Activated naive CD4-positive, alpha-beta T cell treated with anti-CD3 and anti-CD28 coated beads for 36 hours (primary cell): ENCODE measurements around the gene EHHADH. TPM values are rescaled to one million over a fixed set of nuclear protein-coding genes. Genes with fewer than 3 reads are reported as not detected.
"Not testable (repeated sequence)": the region's sequence is repeated elsewhere in the genome, so short reads cannot be mapped to it uniquely, and the experiment has no call there.

ENCODE experiments used
- CTCF ChIA-PET: fragments of 350-600 bp; sonication (Branson Sonifier 250); formaldehyde crosslinking; loops from one replicate; lab custom pipeline; 2021; ENCODE audit warnings: antibody characterized with exemption; lab: Charles Lee
- DNase-seq: peaks from one replicate; pipeline ENCODE4 v3.0.0-alpha.2; 2020
- H3K27ac Mint-ChIP-seq: one replicate; pipeline ENCODE4 v1.8.0; 2021; ENCODE audit warnings: mild to moderate bottlenecking, mixed read lengths
- H3K27me3 Mint-ChIP-seq: one replicate; pipeline ENCODE4 v1.8.0; 2021; ENCODE audit warnings: low read depth, mixed read lengths
- H3K36me3 Mint-ChIP-seq: one replicate; pipeline ENCODE4 v1.8.0; 2021; ENCODE audit warnings: low read depth, mixed read lengths
- H3K4me1 Mint-ChIP-seq: one replicate; pipeline ENCODE4 v1.8.0; 2021; ENCODE audit warnings: low read depth, mixed read lengths
- H3K4me3 Mint-ChIP-seq: one replicate; pipeline ENCODE4 v1.8.0; 2021; ENCODE audit warnings: mild to moderate bottlenecking, moderate library complexity, mixed read lengths
- H3K9me3 Mint-ChIP-seq: one replicate; pipeline ENCODE4 v1.8.0; 2021; ENCODE audit warnings: mixed read lengths
- intact Hi-C: fragments of 100-400 bp; cut with micrococcal nuclease; formaldehyde crosslinking; loops from one replicate; pipeline ENCODE4 v1.15.1; 2023
- total RNA-seq, 2 experiments: library from RNA; stranded (reverse); gene quantifications; one replicate each; pipeline ENCODE4 v1.2.3, GENCODE V29; 2021

Gene EHHADH
- total RNA-seq, result 1 to 10 TPM; 2.9 to 3.5 TPM

DNA sequence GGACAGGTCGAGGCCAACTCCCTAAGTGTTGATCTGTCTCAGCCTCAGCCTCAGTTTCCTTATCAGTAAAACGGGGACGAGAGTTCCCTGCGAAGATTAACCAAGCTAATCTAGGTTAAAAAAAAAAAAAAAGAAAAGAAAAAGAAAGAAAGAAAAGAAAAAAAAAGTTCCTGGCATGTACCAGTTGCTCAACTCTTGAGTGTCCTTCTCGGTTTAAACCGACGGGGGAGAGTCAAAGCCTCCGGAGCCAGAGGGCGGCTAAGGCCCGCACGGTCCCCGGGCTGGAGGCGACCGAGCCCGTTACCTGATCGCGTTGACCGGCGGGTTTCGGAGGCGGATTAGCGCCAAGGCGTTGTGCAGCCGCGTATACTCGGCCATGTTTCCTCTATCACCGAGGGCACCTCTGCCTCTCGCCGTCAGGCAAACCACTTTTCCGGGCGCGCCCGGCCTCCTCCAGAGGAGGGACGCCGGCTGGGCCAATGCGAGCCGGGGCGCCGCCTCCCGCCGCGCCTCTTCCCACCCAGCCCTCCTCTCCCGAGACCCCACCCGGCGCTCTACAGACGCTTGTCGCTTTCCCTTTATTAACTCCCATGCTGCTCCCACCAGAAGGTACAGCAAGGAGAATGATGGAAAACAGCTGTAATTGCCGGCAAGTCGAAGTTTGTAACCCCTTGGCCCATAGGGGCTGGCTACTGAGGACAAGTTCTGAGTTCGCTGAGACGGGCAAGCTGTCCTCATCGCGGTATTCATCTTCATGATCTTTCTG, at the start of gene EHHADH:
Gene EHHADH (minus strand): TSS at position 405 of the 766 bp plus-strand sequence. CDS start 27 bp downstream, at position 378.
- peak; percentile 66 for DNase-seq
- CTCF ChIA-PET, result interaction anchor here (0.5 to 1.4 kb wide), 3 partner anchors 22 to 54 kb away, joined by 3 to 5 read pairs (median 3); no protein-coding TSS in a partner anchor
- peaks cover 10% of the 10 kb centered on the region for H3K27me3 Mint-ChIP-seq
- intact Hi-C loops, result loop anchor here (1.0 kb wide), 1 partner anchor 29 kb away; no protein-coding TSS in a partner anchor
- peak within 1 kb of the TSS; percentile 67 for H3K4me3 Mint-ChIP-seq
- peaks cover 4% of the 10 kb centered on the region for H3K4me1 Mint-ChIP-seq
- H3K36me3 Mint-ChIP-seq, result peaks cover 4% of the 10 kb centered on the region
- no peak within 1 kb of the TSS for H3K27ac Mint-ChIP-seq
- peaks cover 10% of the 10 kb centered on the region for H3K9me3 Mint-ChIP-seq

DNA sequence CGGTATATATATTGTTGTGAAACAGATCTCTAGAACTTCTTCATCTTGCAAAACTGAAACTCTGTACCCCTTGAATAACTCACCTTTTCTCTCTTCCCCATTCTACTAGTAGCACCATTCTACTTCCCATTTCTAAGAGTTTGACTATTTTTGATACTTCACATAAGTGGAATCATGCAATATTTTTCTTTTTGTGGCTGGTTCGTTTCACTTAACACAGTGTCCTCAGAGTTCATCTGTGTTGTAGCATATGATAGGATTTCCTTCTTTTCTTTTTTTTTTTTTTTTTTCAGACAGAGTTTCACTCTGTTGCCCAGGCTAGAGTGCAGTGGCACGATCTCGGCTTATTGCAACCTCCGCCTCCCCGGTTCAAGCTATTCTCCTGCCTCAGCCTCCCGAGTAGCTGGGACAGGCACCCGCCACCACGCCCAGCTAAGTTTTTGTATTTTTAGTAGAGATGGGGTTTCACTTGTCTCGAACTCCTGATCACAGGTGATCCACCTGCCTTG, 46.1 kb upstream of the EHHADH start:
- DNase-seq, H3K36me3 Mint-ChIP-seq, H3K9me3 Mint-ChIP-seq, H3K27ac Mint-ChIP-seq, H3K4me1 Mint-ChIP-seq, H3K4me3 Mint-ChIP-seq, H3K27me3 Mint-ChIP-seq, intact Hi-C loops: not testable (repeated sequence)
- CTCF ChIA-PET, result interaction anchor here (0.6 kb wide), 1 partner anchor 462 kb away, joined by 4 read pairs; no protein-coding TSS in a partner anchor

- Mint-ChIP-seq H3K4me3 (no peak overlapping the region), H3K27me3 (no peaks in the 10 kb centered on the region), H3K36me3 (peaks cover 3% of the 10 kb centered on the region), H3K27ac (no peak overlapping the region), H3K9me3 (no peaks in the 10 kb centered on the region), H3K4me1 (no peaks in the 10 kb centered on the region)
- intact Hi-C loops, result no loop called here
- CTCF ChIA-PET, result interaction anchor here (0.7 to 1.4 kb wide), 3 partner anchors 11 to 19 kb away, joined by 3 to 5 read pairs (median 4); no protein-coding TSS in a partner anchor
- DNase-seq, result no peak
These were observed 44.0 kb upstream of the EHHADH start for GRCh38 chr3:185297867-185298266.

DNA sequence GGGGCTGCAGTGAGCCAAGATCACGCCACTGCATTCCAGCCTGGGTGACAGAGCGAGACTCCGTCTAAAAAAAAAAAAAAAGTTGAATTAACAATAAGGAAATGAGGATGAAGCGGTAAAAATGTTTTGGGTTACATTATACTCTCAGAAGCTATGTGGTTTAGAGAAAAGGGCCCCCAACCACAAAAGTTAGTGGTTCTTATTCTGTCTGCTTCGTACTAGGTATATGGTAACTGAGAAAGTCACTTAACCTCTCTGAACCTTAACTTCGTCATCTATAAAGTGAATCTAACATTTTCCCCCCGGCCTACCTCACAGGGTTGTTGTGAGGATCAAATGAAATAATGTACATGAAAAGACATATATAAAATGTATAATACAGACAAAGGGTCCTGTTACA, 38.4 kb upstream of the EHHADH start:
- Mint-ChIP-seq H3K27ac (no peak overlapping the region), H3K27me3 (no peaks in the 10 kb centered on the region), H3K9me3 (no peaks in the 10 kb centered on the region), H3K36me3 (peaks cover 1% of the 10 kb centered on the region), H3K4me3 (no peak overlapping the region), H3K4me1 (no peaks in the 10 kb centered on the region)
- CTCF ChIA-PET, result interaction anchor here (0.5 to 0.6 kb wide), 2 partner anchors 14 to 1219 kb away, joined by 3 read pairs; no protein-coding TSS in a partner anchor
- intact Hi-C loops, result no loop called here
- no peak for DNase-seq

DNA sequence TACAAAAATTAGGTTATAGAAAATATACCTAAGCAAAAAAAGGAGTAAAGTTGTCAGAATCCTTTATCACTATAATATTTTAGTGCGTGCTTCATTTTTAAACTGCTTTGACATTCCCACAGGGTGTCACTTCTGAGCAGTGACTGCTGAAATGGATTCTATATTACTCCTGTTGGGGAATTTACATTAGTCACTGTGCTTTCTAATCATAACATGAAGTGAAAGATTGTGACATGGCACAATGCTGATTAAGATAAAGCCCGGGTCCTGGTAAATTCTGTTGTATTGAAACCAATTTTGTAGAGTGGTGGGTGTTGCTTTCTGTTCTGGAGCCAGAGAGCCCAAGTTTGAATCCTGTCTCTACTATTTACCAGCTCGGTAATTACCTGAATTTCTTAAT, 36.4 kb upstream of the EHHADH start:
- peaks cover 1% of the 10 kb centered on the region for H3K36me3 Mint-ChIP-seq
- CTCF ChIA-PET, result interaction anchor here (0.6 to 1.0 kb wide), 3 partner anchors 18 to 1250 kb away, joined by 3 to 5 read pairs (median 4); no protein-coding TSS in a partner anchor
- no peaks in the 10 kb centered on the region for H3K9me3 Mint-ChIP-seq
- intact Hi-C loops, result loop anchor here (1.0 kb wide), 1 partner anchor 18 kb away; no protein-coding TSS in a partner anchor
- H3K4me3 Mint-ChIP-seq, result no peak overlapping the region
- no peaks in the 10 kb centered on the region for H3K27me3 Mint-ChIP-seq
- H3K27ac Mint-ChIP-seq, result no peak overlapping the region
- H3K4me1 Mint-ChIP-seq, result no peaks in the 10 kb centered on the region
- DNase-seq, result peak; percentile 26

DNA sequence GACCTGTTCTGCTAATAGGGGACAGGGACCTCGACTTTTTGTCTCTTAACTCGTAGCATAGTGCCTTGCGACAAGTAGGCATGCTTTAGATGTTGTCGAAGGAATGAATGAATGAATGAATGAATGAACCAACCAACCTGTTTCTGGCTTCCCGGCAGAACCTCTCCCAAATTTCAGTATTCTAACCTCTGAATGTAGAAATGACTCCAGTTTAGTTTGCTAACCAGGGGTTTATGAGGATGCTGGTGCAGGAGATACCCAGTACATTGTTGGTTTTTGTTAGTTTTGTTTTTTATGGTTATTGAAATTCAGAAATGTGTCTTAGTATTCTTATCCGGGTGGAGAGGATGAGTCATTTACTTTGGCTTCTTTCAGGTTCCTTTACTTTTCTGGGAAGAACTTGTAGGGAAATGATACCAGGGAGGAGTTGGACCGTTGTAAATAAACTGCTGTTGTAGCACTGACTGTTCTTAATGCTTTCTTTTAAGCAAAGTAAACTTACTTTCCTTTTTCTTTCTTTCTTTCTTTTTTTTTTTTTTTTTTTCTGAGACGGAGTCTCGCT, 29.6 kb upstream of the EHHADH start:
- H3K27me3 Mint-ChIP-seq, result peaks cover 15% of the 10 kb centered on the region
- DNase-seq, result no peak
- H3K27ac Mint-ChIP-seq, result peak overlapping the region; percentile 77
- peaks cover 8% of the 10 kb centered on the region for H3K36me3 Mint-ChIP-seq
- intact Hi-C loops, result loop anchor here (1.0 to 5.0 kb wide), 4 partner anchors 29 to 985 kb away; partner anchors contain the start of genes EHHADH, PSMD2 and VPS8
- peaks cover 23% of the 10 kb centered on the region for H3K4me1 Mint-ChIP-seq
- CTCF ChIA-PET, result no interaction called here
- H3K4me3 Mint-ChIP-seq, result peak overlapping the region; percentile 99
- H3K9me3 Mint-ChIP-seq, result no peaks in the 10 kb centered on the region

DNA sequence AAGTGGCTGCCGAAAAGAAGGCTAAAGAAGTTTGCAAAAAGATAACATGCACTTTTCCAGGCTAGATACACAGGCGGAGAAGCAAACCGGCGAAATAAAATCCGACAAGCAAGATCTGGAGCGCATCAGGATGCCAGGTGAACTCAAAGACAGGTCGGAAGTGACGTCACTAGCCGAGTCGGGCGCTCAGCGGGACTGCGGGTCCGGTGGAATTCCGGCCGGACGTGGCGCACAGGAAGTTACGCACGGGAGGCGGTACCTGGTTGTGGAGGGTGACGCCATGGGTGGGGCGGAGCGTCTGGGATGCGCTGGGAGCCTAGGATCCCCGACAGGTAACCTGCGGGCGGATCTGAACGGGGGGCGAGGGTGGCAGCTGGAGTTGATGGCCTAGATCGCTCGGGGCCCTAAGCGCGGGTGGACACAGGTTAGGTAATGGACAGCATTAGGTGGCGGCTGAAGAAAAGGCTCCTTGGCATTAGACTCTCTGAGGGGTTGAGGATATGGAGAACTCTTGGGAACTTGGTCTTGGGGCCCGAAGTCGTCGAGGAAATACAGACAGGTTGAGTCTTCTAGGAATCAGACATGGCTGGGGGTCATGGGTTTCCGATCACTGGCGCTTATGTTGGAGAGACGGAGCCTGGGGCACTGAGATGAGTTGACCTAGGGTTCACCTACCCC, 29.0 kb upstream of the EHHADH start:
- Mint-ChIP-seq H3K4me1 (peaks cover 23% of the 10 kb centered on the region), H3K36me3 (peaks cover 8% of the 10 kb centered on the region), H3K27ac (peak overlapping the region; percentile 77), H3K4me3 (peak overlapping the region; percentile 99), H3K9me3 (no peaks in the 10 kb centered on the region), H3K27me3 (peaks cover 18% of the 10 kb centered on the region)
- intact Hi-C loops, result loop anchor here (1.0 to 5.0 kb wide), 6 partner anchors 29 to 984 kb away; partner anchors contain the start of genes EHHADH, PSMD2, SENP2 and TMEM41A
- DNase-seq, result peak; percentile 98
- CTCF ChIA-PET, result no interaction called here

- Mint-ChIP-seq H3K4me1 (peaks cover 23% of the 10 kb centered on the region), H3K36me3 (peaks cover 8% of the 10 kb centered on the region), H3K27ac (no peak overlapping the region), H3K4me3 (no peak overlapping the region), H3K27me3 (peaks cover 30% of the 10 kb centered on the region), H3K9me3 (no peaks in the 10 kb centered on the region)
- CTCF ChIA-PET, result interaction anchor here (0.6 to 1.4 kb wide), 7 partner anchors 9 to 440 kb away, joined by 3 to 4 read pairs (median 3); no protein-coding TSS in a partner anchor
- no peak for DNase-seq
- intact Hi-C loops, result loop anchor here (5.0 kb wide), 1 partner anchor 408 kb away; no protein-coding TSS in a partner anchor
These were observed 26.9 kb upstream of the EHHADH start for GRCh38 chr3:185280572-185281365.

- intact Hi-C loops, result loop anchor here (5.0 kb wide), 1 partner anchor 407 kb away; no protein-coding TSS in a partner anchor
- CTCF ChIA-PET, result interaction anchor here (0.7 to 1.2 kb wide), 3 partner anchors 26 to 92 kb away, joined by 3 read pairs; no protein-coding TSS in a partner anchor
- peaks cover 8% of the 10 kb centered on the region for H3K36me3 Mint-ChIP-seq
- no peaks in the 10 kb centered on the region for H3K9me3 Mint-ChIP-seq
- peaks cover 21% of the 10 kb centered on the region for H3K4me1 Mint-ChIP-seq
- H3K4me3 Mint-ChIP-seq, result no peak overlapping the region
- peaks cover 35% of the 10 kb centered on the region for H3K27me3 Mint-ChIP-seq
- DNase-seq, result no peak
- H3K27ac Mint-ChIP-seq, result no peak overlapping the region
These were observed 25.8 kb upstream of the EHHADH start for GRCh38 chr3:185279587-185280138.

GRCh38 chr3:185276415-185276814, 22.6 kb upstream of the EHHADH start:
- Mint-ChIP-seq H3K27ac (no peak overlapping the region), H3K36me3 (peaks cover 4% of the 10 kb centered on the region)
- intact Hi-C loops, result no loop called here

DNA sequence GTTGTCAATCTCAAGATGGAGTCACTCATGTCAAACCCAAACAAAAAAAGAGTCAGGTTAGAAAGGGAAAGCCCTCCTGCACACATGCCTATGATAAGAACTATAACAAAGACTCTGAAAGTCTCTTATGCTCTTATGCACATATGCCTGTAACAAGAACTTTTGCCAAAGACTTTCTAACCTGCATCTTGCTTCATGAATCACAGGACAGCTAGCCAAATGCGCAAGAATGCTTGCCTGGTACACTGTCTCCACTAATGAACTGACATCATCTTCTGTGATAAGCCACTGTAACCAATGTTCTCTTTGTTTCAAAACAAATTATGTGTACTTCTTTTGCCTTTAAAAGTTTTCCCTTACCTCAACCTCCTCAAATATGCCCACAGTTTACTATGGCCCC, 18.2 kb upstream of the EHHADH start:
- peaks cover 33% of the 10 kb centered on the region for H3K27me3 Mint-ChIP-seq
- intact Hi-C loops, result no loop called here
- H3K27ac Mint-ChIP-seq, result no peak overlapping the region
- H3K36me3 Mint-ChIP-seq, result no peaks in the 10 kb centered on the region
- H3K4me3 Mint-ChIP-seq, result no peak overlapping the region
- H3K4me1 Mint-ChIP-seq, result no peaks in the 10 kb centered on the region
- DNase-seq, result no peak
- CTCF ChIA-PET, result no interaction called here
- no peaks in the 10 kb centered on the region for H3K9me3 Mint-ChIP-seq

More at GRCh38 chr3:185276415-185276814, 22.6 kb upstream of the EHHADH start:
- DNase-seq, result no peak
- no peaks in the 10 kb centered on the region for H3K9me3 Mint-ChIP-seq
- H3K4me3 Mint-ChIP-seq, result no peak overlapping the region
- peaks cover 5% of the 10 kb centered on the region for H3K4me1 Mint-ChIP-seq
- H3K27me3 Mint-ChIP-seq, result peaks cover 44% of the 10 kb centered on the region
- CTCF ChIA-PET, result no interaction called here
